ENCODE data around the gene LIN7A.

LIN7A gene, protein sequence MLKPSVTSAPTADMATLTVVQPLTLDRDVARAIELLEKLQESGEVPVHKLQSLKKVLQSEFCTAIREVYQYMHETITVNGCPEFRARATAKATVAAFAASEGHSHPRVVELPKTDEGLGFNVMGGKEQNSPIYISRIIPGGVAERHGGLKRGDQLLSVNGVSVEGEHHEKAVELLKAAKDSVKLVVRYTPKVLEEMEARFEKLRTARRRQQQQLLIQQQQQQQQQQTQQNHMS

DNA sequence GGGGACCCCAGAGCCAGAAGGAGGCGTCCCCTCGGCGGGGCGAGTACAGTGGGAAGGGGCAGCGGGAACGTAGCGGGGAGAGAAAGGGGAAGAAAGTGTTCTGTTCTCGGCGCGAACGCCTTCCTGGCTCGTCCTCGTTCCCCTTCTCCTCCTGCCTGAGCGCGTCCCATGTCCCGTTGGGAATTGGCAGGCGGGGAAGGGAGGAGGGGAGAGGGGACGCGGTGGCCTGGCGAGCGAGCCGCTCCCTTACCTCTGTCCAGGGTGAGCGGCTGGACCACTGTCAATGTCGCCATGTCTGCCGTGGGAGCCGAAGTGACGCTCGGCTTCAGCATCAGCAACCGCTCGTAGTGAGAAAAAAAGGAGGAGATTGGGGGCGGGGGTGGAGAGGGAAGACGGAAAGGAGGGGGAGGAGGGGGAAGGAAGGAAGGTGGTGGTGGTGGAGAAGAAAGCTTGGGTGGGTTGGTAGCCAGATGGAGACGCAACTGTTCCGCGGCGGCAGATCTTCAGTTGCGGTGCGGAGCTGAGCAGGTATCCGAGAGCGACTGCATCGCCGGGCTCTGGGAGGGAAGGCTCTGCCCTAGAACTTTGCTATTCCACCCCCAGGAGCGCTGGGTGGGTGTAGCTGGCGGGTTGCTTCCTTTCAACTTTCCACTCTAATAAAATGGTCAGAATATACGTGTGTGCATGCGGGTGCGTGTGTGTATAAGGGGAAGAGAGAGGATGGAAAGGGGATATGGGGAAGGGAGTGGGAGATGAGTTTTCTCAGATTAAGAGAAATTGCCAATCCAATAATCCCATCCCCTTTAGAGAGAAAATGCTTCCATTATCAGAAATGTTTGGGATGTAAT lies at the start of gene LIN7A:
Gene LIN7A, minus strand, starts transcription at position 544 of the 848 bp plus-strand sequence. Its CDS starts 212 bp downstream, at position 332.
- DNase-seq: no peak

DNA sequence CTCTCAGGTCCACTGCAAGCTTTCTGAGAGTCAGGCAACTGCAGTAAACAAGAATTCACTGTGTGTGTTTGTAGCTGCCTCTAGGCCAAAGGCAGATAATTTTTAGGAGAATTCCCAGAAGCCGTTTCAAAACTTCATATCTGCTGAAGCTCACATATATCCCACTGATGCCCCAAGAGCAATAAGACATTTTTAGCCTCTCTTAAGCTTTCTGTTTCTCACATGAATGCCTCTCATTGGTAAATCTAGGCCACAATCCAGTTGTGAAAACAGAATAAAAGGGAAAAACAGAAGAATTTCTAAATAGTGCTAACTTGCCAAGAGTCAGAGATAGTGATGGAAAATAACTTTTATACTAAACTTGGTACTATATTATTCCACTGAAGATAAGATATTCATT lies 48.5 kb upstream of the LIN7A start:
- DNase-seq: no peak

DNA sequence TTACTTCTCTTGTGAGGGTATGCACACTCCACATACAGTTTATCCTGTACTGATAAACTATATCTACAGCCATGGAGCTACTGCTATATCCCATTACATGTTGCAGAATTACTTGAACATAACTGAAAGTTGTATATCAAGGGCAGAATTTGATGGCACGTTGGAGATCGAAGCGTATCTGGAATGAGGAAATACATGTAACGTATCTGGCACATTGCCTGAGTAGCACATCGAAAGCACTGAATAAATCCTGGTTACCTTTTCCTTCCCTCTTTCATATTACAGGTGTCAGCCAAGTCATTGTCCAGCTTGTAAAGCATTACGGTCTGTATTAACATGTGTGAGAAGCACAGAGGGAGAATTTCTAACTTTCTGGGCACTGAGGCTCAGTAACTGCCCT lies 42.1 kb upstream of the LIN7A start:
- DNase-seq: no peak

DNA sequence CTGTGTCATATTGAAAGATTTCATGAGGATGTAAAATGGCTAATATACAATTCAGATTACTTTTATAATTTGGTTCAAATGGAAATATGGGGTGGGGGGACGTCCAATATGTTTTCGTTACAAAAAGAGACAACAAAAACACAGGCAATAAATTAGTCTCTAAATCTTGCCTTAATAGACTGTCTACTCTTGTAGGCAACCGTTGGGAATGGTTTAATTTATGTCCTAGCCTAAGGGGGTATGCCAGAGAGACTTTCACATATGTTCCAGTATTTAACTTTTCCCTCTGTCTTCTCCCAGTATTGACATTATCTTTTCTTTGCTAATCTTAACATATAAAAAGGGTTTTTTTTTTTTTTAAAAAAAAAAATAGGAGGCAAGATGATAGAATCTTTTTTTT lies 41.5 kb upstream of the LIN7A start:
- no peak for DNase-seq

DNA sequence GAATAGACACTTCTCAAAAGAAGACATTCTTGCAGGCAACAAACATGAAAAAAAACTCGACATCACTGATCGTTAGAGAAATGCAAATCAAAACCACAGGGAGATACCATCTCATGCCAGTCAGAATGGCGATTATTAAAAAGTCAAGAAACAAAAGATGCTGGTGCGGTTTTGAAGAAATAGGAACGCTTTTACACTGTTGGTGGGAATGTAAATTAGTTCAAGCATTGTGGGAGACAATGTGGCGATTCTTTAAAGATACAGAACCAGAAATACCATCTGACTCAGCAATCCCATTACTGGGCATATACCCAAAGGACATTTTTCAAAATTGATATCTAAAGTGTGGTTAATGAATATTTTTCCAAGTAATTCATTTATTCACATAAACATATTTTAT lies 39.6 kb upstream of the LIN7A start:
- DNase-seq: no peak

DNA sequence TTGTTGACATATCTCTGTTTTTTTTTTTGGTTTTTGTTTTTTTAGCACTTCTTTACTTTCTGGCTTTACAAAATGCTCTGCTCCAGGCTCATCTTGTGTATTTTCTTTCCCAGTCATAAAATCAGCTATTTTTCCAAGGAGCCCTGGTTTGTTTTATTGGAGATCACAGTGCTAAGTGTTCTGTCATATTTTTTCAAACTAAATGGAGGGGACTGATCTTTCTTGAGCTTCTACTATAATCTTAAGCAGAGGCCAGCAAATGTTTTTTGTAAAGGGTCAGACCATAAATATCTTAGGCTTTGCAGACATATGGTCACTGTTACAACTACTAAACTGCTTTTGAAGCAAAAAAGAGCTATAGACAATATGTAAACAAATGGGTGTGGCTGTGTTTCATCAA lies 30.6 kb upstream of the LIN7A start:
- DNase-seq: no peak

DNA sequence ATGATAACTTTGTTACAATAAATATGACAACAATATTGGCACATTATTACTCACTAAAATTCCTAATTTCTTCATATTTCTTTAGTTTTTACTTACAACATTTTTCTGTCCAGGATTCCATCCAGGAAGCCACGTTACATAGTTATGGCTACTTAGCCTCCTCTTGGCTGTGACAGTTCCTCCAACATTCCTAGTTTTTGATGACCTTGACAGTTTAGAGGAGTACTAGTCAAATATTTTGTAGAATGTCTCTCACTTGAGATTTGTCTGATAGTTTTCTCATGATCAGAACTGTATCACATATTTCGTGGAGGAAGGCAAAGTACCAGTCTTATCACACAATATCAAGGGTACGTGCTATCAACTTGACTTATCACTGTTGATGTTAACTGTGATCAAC lies 29.8 kb upstream of the LIN7A start:
- no peak for DNase-seq

DNA sequence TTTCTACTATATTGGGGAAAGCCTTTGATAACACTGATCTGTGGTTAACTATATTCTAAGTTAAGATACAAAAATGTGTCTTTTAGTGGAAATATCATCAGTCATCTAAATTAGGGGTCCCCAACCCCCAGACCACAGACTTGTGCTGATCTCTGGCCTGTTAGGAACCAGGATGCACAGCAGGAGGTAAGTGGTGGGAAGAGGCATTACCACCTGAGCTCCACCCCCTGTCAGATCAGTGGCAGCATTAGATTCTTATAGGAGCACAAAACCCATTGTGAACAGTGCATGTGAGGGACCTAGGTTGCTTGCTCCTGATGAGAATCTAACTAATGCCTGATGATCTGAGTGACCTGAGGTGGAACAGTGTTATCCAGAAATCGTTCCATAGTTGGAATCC lies 28.3 kb upstream of the LIN7A start:
- no peak for DNase-seq

DNA sequence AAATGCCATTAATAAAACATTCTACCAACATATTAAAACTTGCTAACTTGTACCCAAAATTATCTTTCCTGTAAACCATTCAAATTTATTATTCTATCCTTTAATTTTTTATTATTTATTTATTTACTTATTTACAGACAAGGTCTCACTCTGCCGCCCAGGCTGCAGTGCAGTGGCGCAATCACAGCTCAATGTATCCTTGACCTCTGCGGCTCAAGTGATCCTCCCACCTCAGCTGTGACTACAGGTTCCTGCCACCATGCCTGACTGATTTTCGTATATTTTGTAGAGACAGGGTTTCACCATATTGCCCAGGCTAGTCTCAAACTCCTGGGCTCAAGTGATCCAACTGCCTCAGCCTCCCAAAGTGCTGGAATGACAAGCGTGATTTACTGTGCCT lies 20.4 kb upstream of the LIN7A start:
- no peak for DNase-seq

DNA sequence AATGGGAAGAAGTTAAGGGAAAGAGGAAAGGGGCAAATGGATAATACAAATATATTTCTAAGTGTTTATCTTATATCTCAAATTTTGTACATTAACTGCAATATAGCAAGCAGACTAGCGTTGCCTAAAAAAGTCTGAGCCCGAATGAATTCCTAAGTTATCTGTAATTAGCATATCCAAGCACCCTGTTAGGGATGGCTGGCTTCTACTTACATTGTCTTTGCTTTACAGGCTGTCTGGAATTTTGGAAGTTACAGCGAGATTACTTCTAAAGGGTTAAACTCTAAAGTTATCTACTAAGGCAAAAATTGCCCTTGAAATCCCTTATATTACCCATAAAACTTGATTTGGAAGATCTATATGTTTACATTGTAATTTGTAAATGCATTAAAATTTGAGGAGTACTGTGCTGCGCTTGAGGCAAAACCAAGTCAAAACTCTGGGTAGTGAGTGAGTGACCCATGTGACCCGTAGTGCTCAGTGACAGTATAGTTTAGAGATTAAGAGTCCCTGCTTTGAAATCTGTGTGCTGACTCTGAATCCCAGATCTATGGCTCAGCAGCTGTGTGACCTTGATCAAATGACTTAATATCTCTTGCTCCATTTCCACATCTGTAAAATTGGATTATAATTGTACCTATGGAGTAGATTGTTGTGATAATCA lies 17.3 kb upstream of the LIN7A start:
- no peak for DNase-seq

DNA sequence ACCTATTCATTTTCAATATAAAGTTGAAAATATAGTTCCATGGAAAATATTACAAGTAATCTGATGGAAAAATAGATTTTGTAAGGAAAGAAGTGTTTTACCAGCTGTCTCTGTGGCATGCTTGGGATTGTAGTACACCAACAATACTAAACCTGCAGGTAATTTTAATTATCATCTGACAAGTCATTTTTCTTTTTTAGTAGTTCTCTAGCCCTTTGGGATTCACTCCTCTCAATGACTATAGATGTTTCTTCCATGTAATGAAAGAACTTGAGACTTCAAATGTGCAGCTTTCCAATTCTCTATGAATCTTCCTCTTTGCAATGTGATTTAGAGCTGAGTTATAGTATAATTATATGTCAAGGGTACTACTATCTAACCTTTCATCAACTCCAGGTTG lies 14.7 kb upstream of the LIN7A start:
- no peak for DNase-seq

DNA sequence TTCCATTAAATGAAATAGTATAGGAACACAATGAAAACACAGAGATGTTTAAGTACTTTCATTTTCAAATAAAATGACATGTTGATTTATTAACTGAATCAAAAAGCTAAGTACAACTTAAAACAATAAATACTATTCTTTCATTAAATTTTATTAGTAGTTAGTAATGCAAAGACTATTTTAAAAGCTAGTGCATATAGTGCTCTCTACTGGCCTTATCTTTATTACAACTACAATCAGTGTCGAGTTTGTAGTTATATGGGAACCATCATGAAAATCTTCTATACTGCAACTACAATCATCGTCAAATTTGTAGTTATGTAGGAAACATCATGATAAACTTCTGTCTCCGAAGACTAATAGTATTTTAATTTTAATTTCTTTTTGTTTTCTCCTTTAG lies 8.9 kb upstream of the LIN7A start:
- DNase-seq: no peak

DNA sequence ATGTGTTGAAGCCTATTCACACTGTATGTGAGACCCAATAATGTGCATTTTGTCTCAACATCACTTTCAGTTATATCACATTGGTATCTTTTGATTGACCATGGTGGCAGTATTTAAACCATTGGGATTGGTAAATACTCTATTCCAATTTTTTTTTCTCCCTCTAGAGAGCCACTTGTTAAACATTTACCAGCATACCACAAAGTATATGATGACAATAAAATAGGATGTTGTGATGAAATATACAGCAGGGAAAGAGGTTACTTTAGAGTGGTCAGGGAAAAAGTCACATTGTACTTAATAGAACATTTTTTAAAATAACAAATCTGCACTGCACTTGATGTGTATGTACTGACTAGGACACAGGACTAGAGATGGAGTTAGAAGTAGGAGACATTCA lies 5.6 kb upstream of the LIN7A start:
- no peak for DNase-seq

DNA sequence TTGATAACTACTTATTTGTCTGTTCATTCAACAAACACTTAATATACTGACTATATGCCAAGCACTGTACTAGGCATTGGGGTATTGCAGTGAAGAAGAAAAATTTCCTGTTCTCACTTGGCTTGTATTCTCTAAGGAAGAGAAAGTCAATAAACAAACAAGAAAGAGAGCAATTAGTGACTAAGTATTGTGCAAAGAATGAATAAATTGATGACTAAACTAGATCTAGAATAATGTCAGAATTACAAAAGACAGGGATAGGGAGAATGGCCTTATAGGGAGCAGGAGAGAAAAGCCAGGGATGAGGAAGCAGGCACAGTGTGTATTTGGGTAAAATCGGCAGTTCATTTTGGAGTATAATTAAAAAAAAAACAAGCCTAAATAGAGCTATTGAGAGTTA lies 4.2 kb upstream of the LIN7A start:
- DNase-seq: no peak

DNA sequence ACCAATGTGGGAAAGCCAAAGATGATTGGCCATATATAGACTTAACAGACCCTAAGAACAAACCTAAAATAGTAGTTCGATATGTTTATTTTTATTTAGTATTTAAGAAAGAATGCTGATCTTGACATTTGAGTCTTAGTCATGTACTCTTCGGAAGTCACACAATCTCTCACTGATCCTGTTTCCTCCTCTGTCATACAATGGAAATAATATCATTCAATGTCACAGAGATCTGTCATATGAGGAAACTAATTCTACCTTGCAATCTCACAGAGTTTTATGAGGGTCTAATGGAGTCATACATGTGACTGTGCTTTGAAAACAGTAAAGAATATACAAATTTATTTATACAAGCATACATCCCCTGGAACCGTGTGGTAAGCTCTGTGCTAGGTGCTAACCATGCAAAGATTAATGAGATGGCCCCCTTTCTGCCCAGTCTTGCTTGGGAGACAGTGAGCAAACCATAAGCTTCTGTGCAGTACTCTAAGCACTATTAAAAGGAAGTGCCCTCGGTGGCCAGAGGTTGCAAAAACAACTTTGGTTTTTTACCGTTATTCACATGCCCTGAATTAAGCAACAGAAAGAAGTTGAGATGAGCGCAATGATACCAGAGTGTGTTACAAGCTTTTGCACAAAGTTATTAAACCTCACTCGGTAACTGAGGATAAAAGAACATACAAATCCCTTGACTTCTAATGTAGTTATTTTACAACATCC lies 1.7 kb upstream of the LIN7A start:
- DNase-seq: no peak

DNA sequence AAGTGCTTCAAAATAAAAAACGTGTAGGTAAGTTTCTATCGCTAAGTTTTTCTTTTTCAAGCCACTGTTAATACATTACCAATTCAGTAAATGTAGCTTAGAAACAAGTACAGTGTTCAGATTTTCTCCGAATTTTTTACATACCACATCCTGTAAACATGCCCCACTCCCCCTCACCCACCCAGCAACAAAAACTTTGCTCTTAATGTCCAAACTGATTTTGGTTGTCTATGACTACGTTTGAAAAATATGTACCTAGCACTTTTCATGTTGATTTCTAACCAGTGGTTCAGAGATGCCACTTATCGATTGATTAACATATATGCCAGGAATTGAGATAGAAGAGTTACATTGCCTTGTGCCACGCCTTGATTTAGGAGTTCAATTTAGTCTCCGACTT lies 663 bp upstream of the LIN7A start:
- DNase-seq: no peak

DNA sequence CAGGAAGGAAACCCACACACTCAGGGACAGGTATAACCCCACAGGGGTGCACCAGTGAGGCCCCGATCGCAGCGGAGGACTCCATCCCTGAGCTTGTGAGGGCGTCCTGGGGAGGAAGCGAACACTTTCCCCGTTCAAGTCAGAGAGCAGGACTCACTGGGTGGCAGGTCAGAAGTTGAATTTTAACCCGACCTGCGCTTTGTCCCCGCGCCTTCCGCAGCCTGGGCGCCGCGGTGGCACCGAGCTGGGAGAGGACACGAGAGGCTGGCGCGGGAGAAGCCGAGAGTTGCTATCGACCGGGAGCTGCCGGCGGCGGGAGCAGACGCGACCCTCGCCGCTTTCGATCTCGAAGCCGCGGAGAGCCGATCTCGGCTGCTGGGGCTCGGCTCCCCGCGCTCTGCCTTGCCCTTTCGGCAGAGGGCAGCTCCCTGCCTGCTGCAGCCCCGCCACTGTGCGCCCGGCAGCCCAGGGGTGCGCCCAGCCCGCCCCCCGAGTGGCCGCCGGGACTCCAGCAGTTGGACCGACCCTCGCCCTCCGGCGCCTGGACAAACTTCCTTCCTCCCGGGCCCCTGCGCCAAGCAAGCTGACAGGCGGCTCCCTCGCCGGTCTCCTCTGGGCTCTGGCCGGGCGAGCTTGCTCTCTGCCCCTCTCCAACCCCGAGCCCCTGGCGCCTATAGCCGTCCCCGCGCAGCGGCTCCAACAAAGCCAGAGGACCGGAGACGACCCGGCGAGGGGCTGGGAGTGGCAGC lies 918 bp downstream of the LIN7A start:
- DNase-seq: no peak

DNA sequence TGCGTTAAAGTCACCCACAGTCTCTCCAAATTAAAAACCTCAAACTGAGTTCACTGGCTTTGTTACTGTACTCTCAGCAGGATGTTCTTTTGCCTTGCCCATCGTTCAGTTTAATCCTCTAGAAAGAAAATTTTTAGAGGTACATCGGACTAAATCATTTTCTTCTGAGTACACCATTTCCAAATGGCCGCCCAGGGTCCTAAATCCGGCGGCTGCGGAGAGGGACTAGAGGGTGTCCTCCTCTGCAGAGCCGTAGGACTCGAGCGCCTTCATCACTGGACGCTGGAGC lies 1.4 kb downstream of the LIN7A start:
- no peak for DNase-seq

DNA sequence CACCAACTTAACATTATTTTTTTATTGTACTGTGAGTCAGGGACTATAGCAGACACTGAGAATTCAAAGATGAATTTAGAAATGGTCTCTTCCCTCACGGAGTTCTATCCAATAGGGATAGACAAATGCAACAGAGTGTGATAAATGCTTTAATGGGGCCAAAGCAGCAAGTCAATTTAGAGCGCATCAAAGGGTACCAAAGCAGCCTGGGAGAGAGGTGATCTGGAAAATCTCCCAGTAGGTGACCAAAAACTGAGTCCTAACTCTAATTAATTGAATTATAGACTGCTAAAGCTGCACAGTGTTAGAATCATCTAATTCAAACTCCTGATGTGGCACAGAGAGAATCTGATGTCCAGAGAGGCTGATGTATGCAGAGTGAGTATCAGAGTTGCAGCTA lies 2.6 kb downstream of the LIN7A start:
- DNase-seq: no peak

DNA sequence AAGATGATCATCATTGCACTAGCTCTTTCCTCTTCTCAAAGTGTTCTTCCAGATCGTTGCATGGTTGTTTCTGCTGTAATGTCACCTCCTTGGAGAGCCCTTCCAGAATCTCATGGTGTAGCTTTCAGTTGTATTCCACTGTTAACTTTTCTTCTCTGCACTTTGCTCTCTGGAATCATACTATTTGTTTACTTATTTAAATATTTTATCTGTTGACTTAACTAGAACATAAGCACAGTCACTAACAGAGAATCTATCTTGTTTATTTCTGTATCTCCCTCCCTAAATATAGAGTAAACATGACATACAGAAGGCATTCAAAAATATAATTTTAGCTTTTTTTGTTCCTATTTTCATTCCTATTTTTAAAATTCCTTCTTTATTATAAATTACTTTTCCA lies 11.8 kb downstream of the LIN7A start:
- no peak for DNase-seq

DNA sequence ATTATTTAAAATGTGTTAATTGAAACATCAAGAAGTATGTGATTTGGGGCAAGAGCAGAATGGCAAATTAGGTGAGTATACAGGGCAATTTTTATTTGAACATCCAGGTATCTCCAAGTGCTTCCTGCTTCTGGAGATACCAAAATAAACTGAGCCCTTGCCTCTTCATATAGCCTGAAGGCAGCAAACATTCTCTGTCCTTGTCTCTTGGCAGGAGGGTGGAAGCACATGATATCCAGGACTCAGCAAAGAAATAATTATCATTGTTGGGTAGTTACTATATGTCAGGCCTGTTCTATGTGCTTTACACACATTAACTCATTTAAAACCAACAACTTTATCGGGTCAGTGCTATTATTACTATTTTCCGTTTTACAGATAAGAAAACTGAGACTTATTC lies 12.5 kb downstream of the LIN7A start:
- DNase-seq: no peak

DNA sequence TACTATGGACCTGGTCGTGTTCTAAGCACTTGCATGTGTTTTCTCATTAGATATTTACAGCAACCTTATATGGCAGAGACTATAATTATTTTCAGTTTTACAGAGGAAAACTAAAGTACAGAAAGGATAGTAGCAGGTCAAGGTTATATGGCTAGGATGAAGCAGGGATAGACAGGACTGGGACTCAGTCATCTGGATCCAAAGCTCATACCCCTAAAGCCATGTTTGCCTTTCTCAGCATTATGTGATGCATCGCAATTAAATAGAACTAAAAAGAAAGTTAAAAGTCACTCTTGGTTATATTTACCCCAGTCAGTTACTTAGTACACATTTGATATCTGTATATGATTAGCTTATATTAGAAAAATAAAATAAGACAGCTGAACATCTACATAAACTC lies 13.3 kb downstream of the LIN7A start:
- DNase-seq: no peak

DNA sequence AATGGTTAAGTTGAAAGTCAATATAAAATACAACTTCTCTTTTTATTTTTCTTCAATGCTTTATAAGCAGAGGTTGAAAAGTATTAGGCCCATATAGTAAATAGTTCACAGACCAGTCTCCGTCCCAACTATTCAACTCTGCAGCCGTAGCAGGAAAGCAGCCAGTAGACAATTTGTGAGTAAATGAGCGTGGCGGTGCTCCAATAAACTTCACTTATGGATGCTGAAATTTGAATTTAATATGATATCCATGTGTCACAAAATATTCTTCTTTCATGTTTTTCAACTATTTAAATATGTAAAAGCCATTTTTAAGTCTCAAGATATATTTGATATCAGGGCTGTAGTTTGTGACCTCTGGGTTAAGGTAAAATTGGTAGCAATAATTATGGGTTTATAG lies 17.7 kb downstream of the LIN7A start:
- no peak for DNase-seq
